Mammary epithelial cell (primary cell): ENCODE results near the gene MFSD2B.

Experiments used
- CTCF ChIP-seq, 2 donors: IDR thresholded peaks in 1 of 2; conservative IDR thresholded peaks in 1 of 2; 2 replicates each; pipeline ENCODE4 v1.5.1; 2011 to 2012; ENCODE audit warnings: inconsistent platforms in 2 of 2, low read length in 2 of 2, mild to moderate bottlenecking in 2 of 2, control low read depth in 1 of 2, low read depth in 1 of 2; ENCODE audit not compliant: insufficient read depth in 1 of 2; ENCODE audit errors: extremely low read depth in 1 of 2
- EZH2 ChIP-seq: IDR thresholded peaks from 2 replicates; pipeline ENCODE4 v1.6.1; 2012; ENCODE audit warnings: low read length, inconsistent platforms, borderline replicate concordance

GRCh38 chr2:24021122-24021998 lies 11.5 kb downstream of the MFSD2B start:
- TF ChIP-seq CTCF (conservative IDR thresholded peaks at IDR 0.05 in 1 of 2, IDR thresholded peaks at IDR 0.05 in 1 of 2; ENCODE audit: extremely low read depth in 1 of 2, insufficient read depth in 1 of 2, low read depth in 1 of 2, low read length in 2 of 2), result peak; percentile 22 to 49
- no peak for TF ChIP-seq EZH2
